GM18858 (cell line): ENCODE measurements around the gene UBAC2.
"Not testable (repeated sequence)": the region's sequence is repeated elsewhere in the genome, so short reads cannot be mapped to it uniquely, and the experiment has no call there.

Experiments used
- ATAC-seq: cut with Tn5 transposase; IDR thresholded peaks from one replicate; pipeline ENCODE4 v1.9.1; 2021; ENCODE audit not compliant: unreplicated experiment

The UBAC2 gene

GRCh38 chr13:99211421-99212035 lies 10.9 kb downstream of the UBAC2 start:
- no peak for ATAC-seq

- ATAC-seq, result peak; percentile 85
Measured at GRCh38 chr13:99214232-99214631, 13.6 kb downstream of the UBAC2 start.

- no peak for ATAC-seq
Measured at GRCh38 chr13:99214731-99215130, 14.1 kb downstream of the UBAC2 start.

- no peak for ATAC-seq
Measured at GRCh38 chr13:99215184-99215830, 14.7 kb downstream of the UBAC2 start.

- no peak for ATAC-seq
Measured at GRCh38 chr13:99217461-99218110, 16.9 kb downstream of the UBAC2 start.

DNA sequence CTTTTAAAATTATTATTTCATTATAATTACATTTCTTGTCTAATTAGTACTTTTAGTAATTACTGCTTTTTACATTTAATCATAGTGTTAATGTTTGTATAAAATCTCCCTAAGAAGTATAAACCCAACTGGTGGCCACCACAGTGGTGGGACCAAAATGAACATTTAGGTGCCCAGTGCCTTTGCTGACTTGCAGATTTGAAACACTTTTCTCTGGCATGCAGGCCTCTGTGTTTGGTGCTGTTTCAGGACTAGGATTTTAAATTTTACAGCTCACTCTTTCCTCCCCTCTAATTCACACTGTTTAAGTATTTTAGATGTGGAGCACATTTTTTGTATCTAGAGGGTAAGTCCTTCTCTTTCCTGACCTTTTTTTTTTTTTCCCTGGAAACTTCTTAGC lies 17.5 kb downstream of the UBAC2 start:
- no peak for ATAC-seq

DNA sequence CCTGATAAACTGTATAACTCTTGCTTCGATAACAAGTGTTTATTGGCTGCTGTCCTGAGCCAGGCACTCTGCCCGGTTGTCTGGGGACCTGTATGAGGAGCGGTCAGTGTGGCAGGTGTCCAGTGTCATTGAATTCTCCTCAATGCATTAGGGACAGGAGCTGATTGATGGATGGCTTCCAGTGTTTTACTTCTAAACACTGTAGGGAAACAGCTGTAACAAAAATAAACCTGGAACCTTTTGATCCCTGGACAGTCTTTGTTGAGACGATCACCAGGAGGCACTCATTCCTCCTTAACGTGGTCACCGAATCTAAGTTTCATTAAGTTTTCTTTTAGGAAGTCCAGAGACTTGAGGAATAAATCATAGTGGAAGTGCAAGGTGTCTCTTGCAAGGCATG lies 17.9 kb downstream of the UBAC2 start:
- ATAC-seq, result no peak

DNA sequence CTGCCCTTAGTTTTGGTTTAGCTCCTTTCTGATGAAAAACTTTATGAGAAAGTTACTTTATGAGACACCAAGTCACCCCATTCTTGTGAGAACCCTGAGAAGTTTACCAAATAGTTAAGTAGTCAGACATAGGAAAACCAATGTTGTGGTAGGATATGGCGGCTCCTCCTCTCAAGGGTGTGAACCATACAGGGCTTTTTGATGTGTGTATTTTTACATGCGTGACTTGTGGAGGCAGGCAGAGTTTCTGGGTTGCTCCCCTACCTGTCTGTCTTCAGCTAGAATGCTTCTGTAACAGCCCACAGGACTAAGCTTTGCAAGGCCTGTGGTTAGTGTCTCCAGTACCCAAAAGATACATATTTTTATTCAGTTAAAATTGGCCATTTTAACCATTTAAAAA lies 18.3 kb downstream of the UBAC2 start:
- ATAC-seq, result peak; percentile 54

DNA sequence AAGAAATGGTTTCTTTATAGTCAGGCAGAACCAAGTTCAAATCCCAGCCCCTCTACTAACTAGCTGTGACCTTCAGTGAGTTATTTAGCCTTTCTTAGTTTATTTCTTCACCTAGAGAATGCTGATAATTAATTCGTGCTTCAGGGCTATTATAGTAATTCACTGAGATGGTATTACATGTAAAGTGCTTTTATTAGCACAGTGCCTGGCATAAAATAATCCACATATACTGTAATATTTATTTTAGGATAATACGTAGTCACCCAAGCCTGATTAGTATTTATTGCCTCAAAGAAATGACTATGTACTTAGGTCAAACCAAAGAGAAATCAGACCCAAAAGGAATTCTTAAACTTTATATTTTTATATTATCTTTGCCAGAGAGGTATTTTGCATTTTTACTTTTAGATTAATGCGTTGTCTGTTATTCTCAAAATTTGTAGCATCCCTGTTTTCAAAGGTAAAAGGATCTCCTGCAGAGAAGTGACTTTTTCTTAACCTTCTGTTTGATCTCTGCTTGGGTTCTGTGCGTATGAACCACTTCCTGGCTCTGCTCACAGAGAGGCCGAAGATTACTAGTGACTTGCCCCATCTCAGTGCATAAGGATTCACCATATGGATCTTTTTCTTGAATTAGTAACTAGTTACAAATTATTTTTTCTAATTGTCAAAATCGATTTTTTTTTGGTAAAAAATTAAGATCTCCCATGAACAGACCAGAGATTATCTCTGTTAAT lies 19.7 kb downstream of the UBAC2 start:
- no peak for ATAC-seq

GRCh38 chr13:99221567-99222239 lies 21.0 kb downstream of the UBAC2 start:
- no peak for ATAC-seq

DNA sequence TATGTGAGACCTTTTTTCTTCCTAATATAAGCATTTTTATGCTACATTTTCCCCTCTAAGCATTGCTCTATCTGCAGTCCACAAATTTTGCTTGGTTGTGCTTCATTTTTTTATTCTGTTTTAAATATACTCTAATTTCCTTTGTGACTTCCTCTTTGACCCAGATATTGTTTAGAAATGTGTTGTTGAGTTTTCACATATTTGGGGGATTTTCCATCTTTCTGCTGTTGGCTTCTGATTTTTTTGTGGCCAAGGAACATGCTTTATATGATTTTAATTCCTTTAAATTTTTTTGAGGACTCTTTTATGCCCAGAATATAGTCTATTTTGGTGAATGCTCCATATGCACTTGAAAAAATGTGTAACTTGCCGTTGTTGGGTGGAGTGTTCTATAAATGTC lies 22.9 kb downstream of the UBAC2 start:
- no peak for ATAC-seq

- ATAC-seq, result no peak
Measured at GRCh38 chr13:99224021-99224420, 23.4 kb downstream of the UBAC2 start.

DNA sequence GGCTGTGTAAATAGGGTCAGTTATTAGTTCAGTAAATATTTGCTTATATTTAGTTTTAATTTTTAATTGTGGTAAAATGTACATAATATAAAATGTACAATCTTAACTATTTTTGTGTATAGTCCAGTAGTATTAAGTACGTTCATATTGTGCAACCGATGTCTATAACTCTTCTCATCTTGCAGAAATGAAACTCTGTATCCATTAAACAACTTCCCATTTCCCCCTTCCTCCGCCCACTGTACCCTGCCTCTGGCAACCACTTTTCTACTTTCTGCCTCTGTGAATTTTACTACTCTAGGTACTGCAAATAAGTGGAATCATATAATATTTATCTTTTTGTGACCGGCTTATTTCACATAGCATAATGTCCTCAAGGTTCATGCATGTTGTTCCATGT lies 24.4 kb downstream of the UBAC2 start:
- no peak for ATAC-seq

DNA sequence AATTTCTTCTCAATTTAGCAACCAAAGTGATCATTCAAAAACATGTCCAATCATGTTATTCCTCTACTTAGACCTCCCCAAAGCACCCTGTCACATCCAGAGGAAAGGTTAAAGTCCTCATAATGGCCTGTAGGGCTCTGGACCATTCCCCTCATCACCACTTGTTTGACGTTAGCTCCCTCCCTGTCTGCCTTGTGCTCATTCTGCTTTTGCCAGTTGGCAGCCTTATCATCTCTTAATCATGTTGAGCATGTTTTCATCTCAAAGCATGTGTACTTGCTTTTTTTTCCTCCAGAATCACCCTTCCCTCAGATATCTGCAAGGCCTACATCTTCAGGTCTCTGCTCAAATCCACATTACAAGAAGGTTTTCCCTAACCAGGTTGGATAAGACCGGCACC lies 25.9 kb downstream of the UBAC2 start:
- ATAC-seq, result no peak

GRCh38 chr13:99227331-99227900 lies 26.8 kb downstream of the UBAC2 start:
- no peak for ATAC-seq

- ATAC-seq, result no peak
Measured at GRCh38 chr13:99227909-99228688, 27.4 kb downstream of the UBAC2 start.

DNA sequence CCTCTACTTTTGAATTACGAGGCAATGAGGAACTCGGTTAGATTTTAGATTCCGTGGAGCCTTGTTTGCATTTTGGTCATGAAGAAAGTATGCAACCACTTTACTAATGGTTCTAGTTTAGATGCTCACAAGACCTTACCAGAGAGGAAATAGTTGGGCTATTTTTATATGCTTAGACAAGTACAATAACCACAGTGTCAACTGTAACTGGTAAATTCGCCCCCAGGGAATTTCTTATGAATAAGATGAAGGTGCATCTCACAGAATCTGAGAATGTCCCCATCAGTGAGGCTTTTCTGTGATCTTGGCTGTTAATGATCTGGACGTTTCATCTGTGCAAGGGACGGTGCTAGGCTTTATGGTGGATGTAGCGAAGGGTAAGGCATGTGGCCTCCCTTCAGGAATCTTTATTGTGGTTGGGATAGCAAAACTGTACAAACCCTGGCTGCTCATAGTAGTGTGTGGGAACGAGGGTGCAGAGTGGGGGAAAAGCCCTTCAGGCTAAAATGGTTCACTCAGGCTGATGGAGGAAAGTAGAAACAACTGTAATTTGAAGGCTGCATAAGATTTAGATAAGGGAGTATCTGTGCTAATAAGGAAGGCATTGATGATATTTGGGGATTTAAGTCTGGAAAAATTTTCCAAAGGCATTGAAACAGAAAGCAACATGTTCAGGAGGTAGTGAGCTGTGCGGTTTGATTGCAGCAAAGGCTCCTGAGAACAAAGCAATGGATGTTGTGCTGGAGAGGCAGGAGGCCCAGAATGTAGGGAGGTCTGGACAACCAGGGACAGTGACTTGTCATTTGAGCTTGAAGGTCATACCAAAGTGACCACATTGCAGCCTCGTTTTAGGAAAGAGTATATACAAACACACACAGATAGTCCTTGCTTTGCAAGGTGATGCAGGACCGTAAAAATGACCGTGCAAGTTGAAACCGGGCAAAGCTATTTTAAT lies 28.4 kb downstream of the UBAC2 start:
- ATAC-seq, result peak; percentile 94

DNA sequence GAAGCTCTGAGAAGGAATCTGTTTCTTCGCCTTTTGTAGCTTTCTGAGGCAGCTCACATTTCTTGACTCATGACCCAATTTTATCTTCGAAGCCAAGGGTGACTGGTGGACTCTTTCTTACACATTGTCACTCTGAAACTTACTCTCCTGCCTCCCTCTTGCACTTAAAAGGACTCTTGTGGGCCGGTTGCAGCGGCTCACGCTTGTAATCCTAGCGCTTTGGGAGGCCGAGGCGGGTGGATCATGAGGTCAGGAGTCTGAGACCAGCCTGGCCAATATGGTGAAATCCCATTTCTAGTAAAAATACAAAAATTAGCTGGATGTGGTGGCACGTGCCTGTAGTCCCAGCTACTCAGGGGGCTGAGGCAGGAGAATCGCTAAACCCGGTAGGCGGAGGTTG lies 29.9 kb downstream of the UBAC2 start:
- not testable (repeated sequence) for ATAC-seq

GRCh38 chr13:99230991-99231390 lies 30.3 kb downstream of the UBAC2 start:
- ATAC-seq, result no peak
